HCT116 (cell line): Measurements from ENCODE around the gene SDF4. TPM values are rescaled to one million over a fixed set of nuclear protein-coding genes. Genes with fewer than 3 reads are reported as not detected.

Experiments used
- ATAC-seq: fragments of 200-7000 bp; cut with Tn5 transposase; 2 replicates; pipeline ENCODE4 v1.9.1; 2020; ENCODE audit warnings: mild to moderate bottlenecking, moderate library complexity
- BruUV-seq: library from RNA; stranded (reverse); fragments of 400-500 nt; replicated peaks from 2 replicates; lab custom pipeline; 2021; lab: Mats Ljungman, UMichigan
- CTCF ChIA-PET: fragments of 300-600 bp; sonication (Branson Sonifier 250); formaldehyde crosslinking; loops from one replicate; lab custom pipeline; 2021; ENCODE audit warnings: antibody characterized with exemption; lab: Charles Lee
- POLR2A ChIA-PET: fragments of 300-600, 350-600 bp; sonication (Branson Sonifier 250); formaldehyde crosslinking; loops from one replicate; lab custom pipeline; 2021; ENCODE audit warnings: antibody characterized with exemption; lab: Charles Lee
- RAD21 ChIA-PET, 2 experiments: fragments of 300-600 bp; sonication (Branson Sonifier 250); formaldehyde crosslinking; loops; one replicate each; lab custom pipeline; 2023; ENCODE audit warnings: low total read pairs in 2 of 2; ENCODE audit not compliant: uncharacterized antibody in 2 of 2, unreplicated experiment in 2 of 2, low non-redundant PET in 1 of 2; lab: Charles Lee
- DNase-seq: peaks from one replicate; pipeline ENCODE4 v3.0.0-alpha.2; 2010; ENCODE audit warnings: low read depth, low spot score
- H2AFZ ChIP-seq: fragments of 200-600 bp; shearing (Covaris generic), sonication (generic); 2 replicates; pipeline ENCODE4 v1.6.1; 2017; ENCODE audit warnings: low read depth, mixed run types, mixed read lengths, antibody characterized with exemption, low read length; ENCODE audit not compliant: poor library complexity, severe bottlenecking
- H3K27ac ChIP-seq: 2 replicates; pipeline ENCODE4 v1.5.1; 2012; ENCODE audit warnings: low read depth, low read length
- H3K27me3 ChIP-seq: fragments of 200-600 bp; sonication (generic); 2 replicates; pipeline ENCODE4 v1.6.1; 2016; ENCODE audit warnings: mixed run types, low read length, mixed read lengths; ENCODE audit not compliant: insufficient read depth
- H3K36me3 ChIP-seq, 2 experiments: fragments of 200-500 bp in 1 of 2; fragments of 200-600 bp in 1 of 2; sonication (Bioruptor generic) in 1 of 2; sonication (generic) in 1 of 2; 2 replicates each; pipeline versions ENCODE4 v1.5.1 to v1.6.1; 2014 to 2016; ENCODE audit warnings: low read length in 2 of 2, inconsistent platforms in 1 of 2, mixed read lengths in 1 of 2, mixed run types in 1 of 2; ENCODE audit not compliant: insufficient read depth in 2 of 2, control insufficient read depth in 1 of 2
- H3K4me1 ChIP-seq, 2 experiments: fragments of 200-600 bp in 1 of 2; sonication (generic) in 1 of 2; 2 replicates each; pipeline versions ENCODE4 v1.5.1 to v1.6.1; 2012 to 2017; ENCODE audit warnings: low read length in 2 of 2, inconsistent platforms in 1 of 2, mild to moderate bottlenecking in 1 of 2, mixed read lengths in 1 of 2, mixed run types in 1 of 2, moderate library complexity in 1 of 2; ENCODE audit not compliant: insufficient read depth in 2 of 2, control insufficient read depth in 1 of 2
- H3K4me2 ChIP-seq: fragments of 200-600 bp; sonication (generic); 2 replicates; pipeline ENCODE4 v1.6.1; 2017; ENCODE audit warnings: mixed run types, low read length, mixed read lengths
- H3K4me3 ChIP-seq, 2 experiments: fragments of 200-600 bp in 1 of 2; sonication (generic) in 1 of 2; replicated peaks in 1 of 2; 2 replicates each; pipeline ENCODE4 v1.5.1; 2011 to 2016; ENCODE audit warnings: low read length in 2 of 2, control low read depth in 1 of 2, low read depth in 1 of 2, mild to moderate bottlenecking in 1 of 2, mixed read lengths in 1 of 2, mixed run types in 1 of 2
- H3K79me2 ChIP-seq: fragments of 200-600 bp; sonication (generic); 2 replicates; pipeline ENCODE4 v1.6.1; 2017; ENCODE audit warnings: mild to moderate bottlenecking, mixed run types, low read length, moderate library complexity, mixed read lengths; ENCODE audit not compliant: insufficient read depth
- H3K9ac ChIP-seq: fragments of 200-600 bp; sonication (generic); 2 replicates; pipeline ENCODE4 v1.6.1; 2016; ENCODE audit warnings: low read length, mixed read lengths
- H3K9me2 ChIP-seq: fragments of 200-600 bp; sonication (generic), shearing (Covaris generic); 2 replicates; pipeline ENCODE4 v1.6.1; 2017; ENCODE audit warnings: mixed run types, mild to moderate bottlenecking, moderate library complexity; ENCODE audit not compliant: insufficient read depth
- H3K9me3 ChIP-seq, 2 experiments: fragments of 200-500 bp in 1 of 2; fragments of 200-600 bp in 1 of 2; sonication (Bioruptor generic) in 1 of 2; sonication (generic) in 1 of 2; 2 replicates each; pipeline ENCODE4 v1.6.1; 2014 to 2017; ENCODE audit warnings: low read length in 2 of 2, mixed read lengths in 2 of 2, inconsistent platforms in 1 of 2, low read depth in 1 of 2, mild to moderate bottlenecking in 1 of 2, mixed run types in 1 of 2, moderate library complexity in 1 of 2; ENCODE audit not compliant: control insufficient read depth in 1 of 2, insufficient read depth in 1 of 2
- H4K20me1 ChIP-seq: fragments of 200-600 bp; sonication (generic), shearing (Covaris generic); 2 replicates; pipeline ENCODE4 v1.6.1; 2017; ENCODE audit warnings: mixed run types, mild to moderate bottlenecking, moderate library complexity; ENCODE audit not compliant: insufficient read depth
- FOSL1 ChIP-seq: IDR thresholded peaks from 2 replicates; pipeline ENCODE4 v1.6.1; 2012; ENCODE audit warnings: low read depth
- POLR2A ChIP-seq: IDR thresholded peaks from 2 replicates; pipeline ENCODE4 v1.7.0; 2011; ENCODE audit warnings: borderline replicate concordance; ENCODE audit not compliant: insufficient read depth, insufficient read length; ENCODE audit errors: extremely low read depth
- POLR2AphosphoS5 ChIP-seq: IDR thresholded peaks from 2 replicates; pipeline ENCODE4 v1.6.1; 2011; ENCODE audit warnings: mild to moderate bottlenecking, low read depth, low read length, moderate library complexity
- RAD21 ChIP-seq: IDR thresholded peaks from 2 replicates; pipeline ENCODE4 v1.6.1; 2012; ENCODE audit warnings: low read depth, mild to moderate bottlenecking
- SIN3A ChIP-seq: IDR thresholded peaks from 2 replicates; pipeline ENCODE4 v1.6.1; 2012; ENCODE audit warnings: low read depth
- YY1 ChIP-seq: IDR thresholded peaks from 2 replicates; pipeline ENCODE4 v1.6.1; 2011; ENCODE audit warnings: low read length, low read depth, moderate library complexity, mild to moderate bottlenecking; ENCODE audit not compliant: insufficient replicate concordance; ENCODE audit errors: extremely low read depth
- ZNF274 ChIP-seq: fragments of 200-500 bp; sonication (Bioruptor generic); IDR thresholded peaks from 2 replicates; pipeline ENCODE4 v1.6.1; 2014; ENCODE audit warnings: mild to moderate bottlenecking, low read depth, low read length, inconsistent platforms
- intact Hi-C: fragments of 100-400 bp; cut with micrococcal nuclease; formaldehyde crosslinking; loops from 2 replicates; pipeline ENCODE4 v1.10.0; 2022
- total RNA-seq: library from RNA; stranded (reverse); gene quantifications from one replicate; pipeline ENCODE4 v1.2.1, GENCODE V29; 2021; ENCODE audit not compliant: unreplicated experiment
- TF ChIP-seq, protein P1 (sequence below): IDR thresholded peaks from 2 replicates; pipeline ENCODE4 v1.6.1; 2012; ENCODE audit warnings: low read depth

The SDF4 gene
- total RNA-seq, 1 experiment from 2014 or later, result 133 TPM

- intact Hi-C loops, result no loop called here
- ChIA-PET CTCF (no interaction called here), POLR2A (interaction anchor here (0.9 kb wide), 1 partner anchor 12 kb away, joined by 3 read pairs; no protein-coding TSS in a partner anchor), RAD21 (no interaction called here)
- Histone ChIP-seq H3K4me1 (peaks cover 2 to 16% of the 10 kb centered on the region in 2 experiments; a peak in 3 of 4 replicates), H3K4me2 (no peak overlapping the region), H3K27me3 (no peaks in the 10 kb centered on the region), H4K20me1 (no peaks in the 10 kb centered on the region), H3K9me2 (no peaks in the 10 kb centered on the region), H3K9me3 (no peaks in the 10 kb centered on the region), H3K79me2 (no peaks in the 10 kb centered on the region), H3K4me3 (no peak overlapping the region), H3K27ac (no peak overlapping the region), H3K9ac (no peak overlapping the region), H3K36me3 (no peaks in the 10 kb centered on the region), H2AFZ (no peak overlapping the region)
- BruUV-seq, result no TSS peak
- no peak for ATAC-seq
- TF ChIP-seq, protein P1, sequence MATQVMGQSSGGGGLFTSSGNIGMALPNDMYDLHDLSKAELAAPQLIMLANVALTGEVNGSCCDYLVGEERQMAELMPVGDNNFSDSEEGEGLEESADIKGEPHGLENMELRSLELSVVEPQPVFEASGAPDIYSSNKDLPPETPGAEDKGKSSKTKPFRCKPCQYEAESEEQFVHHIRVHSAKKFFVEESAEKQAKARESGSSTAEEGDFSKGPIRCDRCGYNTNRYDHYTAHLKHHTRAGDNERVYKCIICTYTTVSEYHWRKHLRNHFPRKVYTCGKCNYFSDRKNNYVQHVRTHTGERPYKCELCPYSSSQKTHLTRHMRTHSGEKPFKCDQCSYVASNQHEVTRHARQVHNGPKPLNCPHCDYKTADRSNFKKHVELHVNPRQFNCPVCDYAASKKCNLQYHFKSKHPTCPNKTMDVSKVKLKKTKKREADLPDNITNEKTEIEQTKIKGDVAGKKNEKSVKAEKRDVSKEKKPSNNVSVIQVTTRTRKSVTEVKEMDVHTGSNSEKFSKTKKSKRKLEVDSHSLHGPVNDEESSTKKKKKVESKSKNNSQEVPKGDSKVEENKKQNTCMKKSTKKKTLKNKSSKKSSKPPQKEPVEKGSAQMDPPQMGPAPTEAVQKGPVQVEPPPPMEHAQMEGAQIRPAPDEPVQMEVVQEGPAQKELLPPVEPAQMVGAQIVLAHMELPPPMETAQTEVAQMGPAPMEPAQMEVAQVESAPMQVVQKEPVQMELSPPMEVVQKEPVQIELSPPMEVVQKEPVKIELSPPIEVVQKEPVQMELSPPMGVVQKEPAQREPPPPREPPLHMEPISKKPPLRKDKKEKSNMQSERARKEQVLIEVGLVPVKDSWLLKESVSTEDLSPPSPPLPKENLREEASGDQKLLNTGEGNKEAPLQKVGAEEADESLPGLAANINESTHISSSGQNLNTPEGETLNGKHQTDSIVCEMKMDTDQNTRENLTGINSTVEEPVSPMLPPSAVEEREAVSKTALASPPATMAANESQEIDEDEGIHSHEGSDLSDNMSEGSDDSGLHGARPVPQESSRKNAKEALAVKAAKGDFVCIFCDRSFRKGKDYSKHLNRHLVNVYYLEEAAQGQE, result no peak
- TF ChIP-seq YY1 (no peak), SIN3A (no peak), FOSL1 (no peak), POLR2AphosphoS5 (no peak), POLR2A (no peak), RAD21 (no peak), ZNF274 (no peak)
- DNase-seq, result no peak
Measured at GRCh38 chr1:1175221-1176062, 56.4 kb downstream of the SDF4 start.
